ENCODE results near the gene SLC39A12. TPM values are rescaled to one million over a fixed set of nuclear protein-coding genes. Genes with fewer than 3 reads are reported as not detected.

Gene SLC39A12
- polyA plus RNA-seq, 3 donors = not detected

Other genes starting within 250 kb of the SLC39A12 start
- gene TMEM236, start 199.7 kb upstream of the SLC39A12 start, polyA plus RNA-seq (ENCODE audit: insufficient read length in 3 of 3) = under 1 TPM; 0.20 to 0.34 (median 0.29) TPM
- gene MRC1, start 142.6 kb upstream of the SLC39A12 start, polyA plus RNA-seq (ENCODE audit: insufficient read length in 3 of 3) = 10 to 100 TPM in 2 of 3 donors, 1 to 10 TPM in 1; 8.6 to 10.3 (median 10.2) TPM
- 1 to 10 TPM; 2.7 to 8.4 (median 3.1) TPM for gene CACNB2, start 188.5 kb downstream of the SLC39A12 start, polyA plus RNA-seq (ENCODE audit: insufficient read length in 3 of 3)